GM12875 (cell line): Measurements from ENCODE around the gene COMP.

Experiments used
- H3K4me3 ChIP-seq: one replicate; pipeline ENCODE4 v1.5.1; 2011; ENCODE audit warnings: low read depth, low read length, control low read depth
- TF ChIP-seq, protein P1 (sequence below): IDR thresholded peaks from 2 replicates; pipeline ENCODE4 v1.5.1; 2011; ENCODE audit warnings: low read depth, mild to moderate bottlenecking, control low read depth, inconsistent platforms, low read length, moderate library complexity, borderline replicate concordance; ENCODE audit not compliant: insufficient read depth

COMP gene

GRCh38 chr19:18759304-18759994, 31.7 kb downstream of the COMP start:
- TF ChIP-seq, protein P1, sequence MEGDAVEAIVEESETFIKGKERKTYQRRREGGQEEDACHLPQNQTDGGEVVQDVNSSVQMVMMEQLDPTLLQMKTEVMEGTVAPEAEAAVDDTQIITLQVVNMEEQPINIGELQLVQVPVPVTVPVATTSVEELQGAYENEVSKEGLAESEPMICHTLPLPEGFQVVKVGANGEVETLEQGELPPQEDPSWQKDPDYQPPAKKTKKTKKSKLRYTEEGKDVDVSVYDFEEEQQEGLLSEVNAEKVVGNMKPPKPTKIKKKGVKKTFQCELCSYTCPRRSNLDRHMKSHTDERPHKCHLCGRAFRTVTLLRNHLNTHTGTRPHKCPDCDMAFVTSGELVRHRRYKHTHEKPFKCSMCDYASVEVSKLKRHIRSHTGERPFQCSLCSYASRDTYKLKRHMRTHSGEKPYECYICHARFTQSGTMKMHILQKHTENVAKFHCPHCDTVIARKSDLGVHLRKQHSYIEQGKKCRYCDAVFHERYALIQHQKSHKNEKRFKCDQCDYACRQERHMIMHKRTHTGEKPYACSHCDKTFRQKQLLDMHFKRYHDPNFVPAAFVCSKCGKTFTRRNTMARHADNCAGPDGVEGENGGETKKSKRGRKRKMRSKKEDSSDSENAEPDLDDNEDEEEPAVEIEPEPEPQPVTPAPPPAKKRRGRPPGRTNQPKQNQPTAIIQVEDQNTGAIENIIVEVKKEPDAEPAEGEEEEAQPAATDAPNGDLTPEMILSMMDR = no peak
- H3K4me3 ChIP-seq = no peak overlapping the region

DNA sequence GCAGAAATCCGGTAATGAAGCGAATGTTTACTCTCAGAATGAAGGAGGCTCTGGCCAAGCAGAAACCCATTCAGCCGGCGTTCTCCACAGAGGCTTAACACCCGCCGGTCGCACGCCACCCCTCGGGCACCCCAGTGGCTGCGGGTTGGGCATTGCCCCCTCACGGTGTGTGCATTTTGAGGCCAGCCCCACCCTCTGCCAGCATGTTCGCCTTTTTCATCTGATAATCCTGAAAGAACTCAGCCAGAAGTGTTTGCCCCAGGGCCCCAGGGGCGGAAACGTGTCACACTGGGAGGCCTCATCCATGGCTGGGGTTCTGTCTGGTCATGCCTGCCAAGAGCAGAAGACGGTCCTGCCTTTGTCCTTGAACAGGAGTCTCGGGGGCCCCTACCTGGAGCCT, 34.2 kb downstream of the COMP start:
- TF ChIP-seq, protein P1 = no peak
- H3K4me3 ChIP-seq = no peak overlapping the region

- TF ChIP-seq, protein P1 = no peak
- H3K4me3 ChIP-seq = no peak overlapping the region
Observed at GRCh38 chr19:18754501-18754900, 36.6 kb downstream of the COMP start.

GRCh38 chr19:18751571-18751970, 39.5 kb downstream of the COMP start:
- TF ChIP-seq, protein P1 = no peak
- H3K4me3 ChIP-seq = no peak overlapping the region

DNA sequence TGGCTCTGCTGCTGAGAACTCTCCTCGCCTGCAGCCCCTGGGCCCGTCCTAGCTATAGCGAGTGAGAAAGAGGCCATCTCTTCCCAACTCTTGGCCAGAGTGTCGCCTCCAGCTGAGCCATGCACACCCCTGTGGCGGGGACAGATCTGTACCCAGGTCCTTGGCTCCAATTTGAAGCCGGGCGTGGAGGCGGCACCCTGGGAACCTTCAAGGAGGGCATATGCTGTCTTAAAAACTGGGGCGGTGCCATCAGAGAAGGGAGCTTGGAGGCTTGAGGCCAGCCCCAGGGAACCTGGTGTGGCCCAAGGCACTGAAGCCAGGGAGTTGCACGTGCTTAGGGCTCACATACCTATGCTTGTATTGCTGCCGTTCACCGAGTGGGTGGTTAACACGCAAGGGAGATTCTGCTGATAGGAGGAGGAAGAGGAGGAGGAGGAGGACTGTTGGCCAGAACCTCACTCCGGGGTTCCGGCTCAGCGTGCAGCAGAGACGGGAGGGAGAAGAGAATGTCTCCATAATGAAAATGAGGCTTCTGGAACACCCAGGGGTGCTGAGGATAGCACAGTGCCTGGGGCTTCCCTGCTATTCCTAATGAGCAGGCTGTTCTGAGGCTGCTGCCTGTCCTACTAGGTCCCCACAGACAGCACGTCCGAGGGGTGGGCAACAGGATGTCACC, 40.7 kb downstream of the COMP start:
- TF ChIP-seq, protein P1 = no peak
- H3K4me3 ChIP-seq = no peak overlapping the region

DNA sequence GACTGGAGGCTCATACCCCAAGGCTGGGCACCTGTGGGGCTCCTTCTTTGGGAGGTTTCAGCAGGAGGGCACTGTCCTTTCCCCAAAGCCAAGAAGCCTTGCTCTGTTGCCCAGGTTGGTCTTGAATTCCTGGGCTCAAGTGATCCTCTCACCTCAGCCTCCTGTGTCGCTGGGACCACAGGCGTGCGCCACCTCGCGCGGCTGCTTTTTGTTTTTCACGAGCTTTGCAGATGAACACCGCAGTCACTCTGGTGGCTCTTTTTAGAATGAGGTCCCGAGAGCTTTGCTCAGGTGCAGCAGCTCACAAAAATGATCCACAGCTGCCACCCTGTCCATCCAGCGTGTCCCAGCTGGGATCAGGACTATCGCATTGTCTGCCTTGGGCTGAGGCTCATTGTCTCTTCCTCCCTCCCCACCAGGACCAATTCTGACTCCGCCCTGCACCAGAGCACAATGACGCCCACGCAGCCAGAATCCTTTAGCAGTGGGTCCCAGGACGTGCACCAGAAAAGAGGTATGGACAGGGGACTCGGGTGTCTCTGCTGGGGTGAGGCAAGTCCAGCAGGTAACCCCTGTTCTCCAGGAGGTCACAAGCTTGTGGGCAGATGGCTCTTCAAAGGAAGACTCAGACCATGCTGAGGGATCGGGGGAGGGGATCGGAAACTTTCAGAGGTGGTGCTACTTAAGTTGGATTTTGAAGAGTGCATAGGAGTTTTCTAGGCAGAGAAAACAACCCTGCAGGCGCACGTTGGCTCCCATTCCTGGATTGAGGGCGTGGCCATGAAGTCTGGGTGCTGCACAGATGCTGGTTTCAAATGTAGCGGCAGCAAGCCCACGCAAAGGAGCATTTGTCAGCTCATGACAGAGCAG, 41.5 kb downstream of the COMP start:
- TF ChIP-seq, protein P1 = no peak
- no peak overlapping the region for H3K4me3 ChIP-seq
